GM12873 (cell line): Measurements from ENCODE around the gene SHKBP1.

Experiments used
- TF ChIP-seq, protein P1 (sequence below): IDR thresholded peaks from 2 replicates; pipeline ENCODE4 v1.5.1; 2012; ENCODE audit warnings: low read depth, mild to moderate bottlenecking, moderate library complexity, low read length, control low read depth; ENCODE audit not compliant: insufficient read depth; ENCODE audit errors: missing control alignments

SHKBP1 gene

DNA sequence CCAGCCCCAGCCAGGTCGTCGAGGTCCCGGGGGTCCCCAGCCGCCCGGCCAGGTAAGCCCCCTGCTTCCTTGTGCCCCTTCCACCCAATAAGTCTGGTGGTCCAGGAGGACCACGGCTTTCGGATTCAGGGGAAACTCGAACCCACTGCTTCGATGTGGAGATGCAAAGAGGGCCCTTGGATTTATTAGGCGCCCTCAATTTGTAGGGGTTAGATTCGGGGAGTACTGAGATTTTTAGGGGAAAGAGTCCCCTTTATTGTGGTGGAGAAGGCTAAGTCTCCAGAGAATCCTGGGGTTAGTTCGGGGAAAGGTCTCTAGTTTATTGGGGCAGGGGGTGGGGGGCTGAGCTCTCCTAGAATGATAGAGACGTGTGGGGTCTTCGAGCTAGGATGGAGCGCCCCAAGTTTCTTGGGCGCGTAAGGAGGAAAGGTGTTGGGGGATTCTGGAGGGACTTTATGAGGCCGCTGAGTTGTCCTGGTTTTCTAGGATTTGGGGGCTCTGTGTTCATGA is 20.7 kb downstream of the SHKBP1 start:
- TF ChIP-seq, protein P1, sequence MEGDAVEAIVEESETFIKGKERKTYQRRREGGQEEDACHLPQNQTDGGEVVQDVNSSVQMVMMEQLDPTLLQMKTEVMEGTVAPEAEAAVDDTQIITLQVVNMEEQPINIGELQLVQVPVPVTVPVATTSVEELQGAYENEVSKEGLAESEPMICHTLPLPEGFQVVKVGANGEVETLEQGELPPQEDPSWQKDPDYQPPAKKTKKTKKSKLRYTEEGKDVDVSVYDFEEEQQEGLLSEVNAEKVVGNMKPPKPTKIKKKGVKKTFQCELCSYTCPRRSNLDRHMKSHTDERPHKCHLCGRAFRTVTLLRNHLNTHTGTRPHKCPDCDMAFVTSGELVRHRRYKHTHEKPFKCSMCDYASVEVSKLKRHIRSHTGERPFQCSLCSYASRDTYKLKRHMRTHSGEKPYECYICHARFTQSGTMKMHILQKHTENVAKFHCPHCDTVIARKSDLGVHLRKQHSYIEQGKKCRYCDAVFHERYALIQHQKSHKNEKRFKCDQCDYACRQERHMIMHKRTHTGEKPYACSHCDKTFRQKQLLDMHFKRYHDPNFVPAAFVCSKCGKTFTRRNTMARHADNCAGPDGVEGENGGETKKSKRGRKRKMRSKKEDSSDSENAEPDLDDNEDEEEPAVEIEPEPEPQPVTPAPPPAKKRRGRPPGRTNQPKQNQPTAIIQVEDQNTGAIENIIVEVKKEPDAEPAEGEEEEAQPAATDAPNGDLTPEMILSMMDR = no peak

DNA sequence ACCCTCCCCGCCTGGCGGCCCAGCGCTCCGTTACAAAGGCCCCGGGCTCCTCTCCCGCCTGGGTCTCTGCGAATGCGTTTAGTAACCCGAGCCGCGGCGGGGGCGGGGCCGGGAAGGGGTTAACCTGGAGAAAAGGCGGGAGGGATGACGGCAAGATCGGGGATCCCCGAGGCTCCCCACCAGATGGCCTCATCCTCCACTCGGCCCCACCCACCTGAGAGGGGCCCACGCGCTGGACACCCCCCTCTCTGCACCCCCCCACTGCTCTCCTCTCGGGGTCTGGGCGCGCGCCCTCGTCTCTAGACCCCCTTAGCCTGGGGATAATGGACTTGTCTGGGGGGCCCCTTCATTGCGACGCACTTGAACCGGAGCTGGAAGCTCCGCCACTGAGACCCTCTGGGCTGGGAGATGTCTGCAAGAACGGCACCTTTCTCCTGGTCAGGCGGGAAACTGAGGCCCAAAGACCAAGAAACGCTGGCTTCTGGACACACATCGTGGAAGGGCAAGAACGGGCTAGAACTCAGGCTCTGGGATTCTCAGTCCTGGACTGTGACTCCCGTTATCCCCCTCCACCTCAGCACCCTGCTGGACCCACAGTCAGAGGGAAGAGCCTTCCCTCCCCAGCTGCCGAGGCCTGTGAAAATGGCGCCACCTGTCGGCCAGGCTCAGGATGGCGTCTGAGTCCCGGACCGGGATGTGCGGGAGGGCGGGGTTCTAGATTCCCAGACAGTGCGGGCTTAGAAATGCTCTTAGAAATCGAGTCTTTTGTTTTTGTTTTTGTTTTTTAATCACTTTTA is 21.6 kb downstream of the SHKBP1 start:
- TF ChIP-seq, protein P1 = peak; percentile 93

DNA sequence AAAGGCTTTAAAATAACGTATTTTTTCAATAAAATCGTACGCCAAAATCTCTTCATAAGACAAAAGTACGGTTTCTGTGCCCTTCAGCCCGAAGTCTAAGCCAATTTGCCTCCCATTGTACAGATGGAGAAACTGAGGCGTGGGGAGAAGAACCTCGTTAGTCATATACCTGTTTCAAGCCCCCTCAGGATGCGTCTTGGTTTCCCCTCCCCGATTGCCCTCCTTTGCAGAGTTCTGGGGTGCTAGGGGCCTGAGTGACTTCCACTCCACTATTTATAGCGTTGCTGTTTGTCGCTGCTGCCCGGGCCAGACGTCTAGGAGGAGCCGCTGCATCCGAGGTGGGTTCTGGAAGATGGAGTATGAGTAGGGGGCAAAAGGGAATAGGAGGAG is 22.2 kb downstream of the SHKBP1 start:
- TF ChIP-seq, protein P1 = no peak

DNA sequence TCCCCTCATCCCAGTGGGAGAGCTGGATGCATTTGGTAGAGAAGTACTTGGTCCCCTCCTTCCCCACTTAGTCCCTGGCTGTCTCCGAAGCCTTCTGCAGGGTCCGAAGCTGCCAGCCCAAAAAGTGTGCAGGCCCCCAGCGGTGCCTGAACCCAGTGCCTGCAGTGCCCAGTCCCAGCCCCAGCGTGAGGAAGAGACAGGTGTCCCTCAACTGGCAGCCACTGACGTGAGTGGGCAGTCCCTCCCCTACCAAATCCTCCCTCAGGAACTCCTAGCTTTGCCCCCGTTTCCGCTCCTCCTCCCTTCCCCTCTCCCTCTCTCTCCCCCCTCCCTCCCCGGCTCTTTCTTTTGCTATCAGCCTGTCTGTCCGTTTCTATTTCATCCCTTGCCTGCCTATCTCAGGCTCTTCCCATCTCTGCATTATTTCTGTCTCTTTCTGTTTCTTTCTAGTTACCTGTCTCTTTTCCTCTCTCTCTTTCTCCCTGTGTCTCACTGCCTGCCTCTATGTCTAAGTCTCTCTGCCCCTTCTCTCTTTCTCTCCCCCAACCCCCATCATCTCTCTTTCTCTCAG is 22.7 kb downstream of the SHKBP1 start:
- TF ChIP-seq, protein P1 = no peak

DNA sequence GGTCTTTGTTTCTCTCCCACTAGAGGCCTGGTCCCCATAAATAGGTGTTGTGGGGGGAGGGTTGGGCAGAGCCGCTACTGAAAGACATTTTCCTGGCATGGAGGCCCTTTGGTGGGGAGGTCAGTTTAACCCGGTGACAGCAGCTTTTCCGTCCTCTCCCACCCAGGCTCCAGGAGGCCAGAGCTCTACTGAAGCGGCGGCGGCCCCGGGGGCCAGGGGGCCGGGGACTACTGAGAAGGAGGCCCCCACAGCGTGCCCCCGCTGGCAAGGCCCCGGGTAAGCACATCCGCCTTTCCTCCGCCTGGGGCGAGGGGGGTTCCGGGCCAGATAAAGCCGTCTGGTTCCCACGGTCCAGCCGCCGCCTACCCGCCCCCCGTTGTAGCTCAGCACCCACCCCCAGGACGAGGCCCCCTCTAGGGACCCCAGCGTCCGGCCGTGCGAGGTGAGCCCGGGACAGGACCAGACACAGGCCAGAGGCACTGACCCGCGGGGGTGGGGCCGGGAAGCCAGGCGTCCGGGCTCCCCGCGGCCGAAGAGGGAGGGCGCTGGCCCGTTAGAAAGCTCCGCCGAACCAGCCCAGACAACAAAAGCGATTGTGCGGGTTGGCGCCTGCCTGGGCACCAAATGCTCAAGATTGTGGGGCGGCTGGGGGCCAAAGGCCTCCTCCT is 23.4 kb downstream of the SHKBP1 start:
- TF ChIP-seq, protein P1 = no peak

DNA sequence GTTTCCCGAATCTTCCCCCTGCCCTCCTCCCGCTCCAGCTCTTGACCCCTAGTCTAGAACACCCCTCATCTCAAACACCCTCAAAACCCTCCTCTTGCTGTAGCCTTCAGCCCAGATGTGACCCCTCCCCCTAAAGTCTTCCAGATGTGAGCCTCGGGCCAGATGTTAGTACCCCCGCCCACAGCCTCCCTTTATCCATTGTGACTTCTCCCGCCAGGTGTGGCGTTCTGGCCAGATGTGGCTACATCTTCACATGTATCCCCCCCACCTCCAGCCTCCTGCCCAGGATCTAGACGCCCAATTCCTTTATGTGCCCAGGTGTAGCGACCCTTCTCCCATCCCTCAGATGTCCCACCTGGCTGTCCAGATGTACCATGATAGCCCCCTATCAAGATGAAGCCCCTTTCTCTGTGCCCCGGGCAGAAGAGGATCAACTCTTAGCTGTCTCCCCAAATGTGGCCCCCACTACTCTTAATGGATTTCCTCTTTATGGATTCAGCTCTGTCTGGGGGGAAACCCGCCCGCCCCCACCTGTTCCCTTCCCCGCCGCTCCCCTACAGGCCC is 24.0 kb downstream of the SHKBP1 start:
- TF ChIP-seq, protein P1 = no peak
